ENCODE results near the gene PARVA. TPM values are rescaled to one million over a fixed set of nuclear protein-coding genes. Genes with fewer than 3 reads are reported as not detected.

Gene PARVA
- total RNA-seq, 2 donors from 2014 or later: 32.0 to 33.7 TPM

DNA sequence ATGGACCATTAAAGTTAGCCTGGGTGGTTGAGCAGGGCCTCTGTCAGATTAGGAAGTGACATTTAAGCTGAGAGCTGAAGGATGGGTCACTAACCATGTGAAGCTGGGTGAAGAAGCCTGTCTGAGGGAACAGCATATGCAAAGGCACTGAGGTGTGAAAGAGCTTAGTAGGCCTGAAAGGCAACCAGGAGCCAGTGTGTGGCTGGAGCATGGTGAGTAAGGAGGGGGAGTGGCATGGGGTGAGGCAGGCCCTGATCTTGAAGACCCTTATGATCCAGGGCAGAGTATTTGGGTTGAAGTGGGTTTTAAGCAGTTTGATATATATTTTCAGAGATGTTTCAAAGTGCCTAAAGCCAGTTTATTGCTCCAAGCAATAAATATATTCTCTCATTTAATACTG lies 48.8 kb downstream of the PARVA start:
- H3K27ac ChIP-seq: no peak overlapping the region
- intact Hi-C loops (cut with DNase I): no loop called here
- no peaks in the 10 kb centered on the region for H3K36me3 ChIP-seq (replicated peaks in 1 of 2; ENCODE audit: insufficient read depth in 1 of 2, low read depth in 2 of 2)
- no peak for ATAC-seq
- no peak for DNase-seq
- H3K4me1 ChIP-seq: peaks cover 26% of the 10 kb centered on the region
- TF ChIP-seq, protein P1, sequence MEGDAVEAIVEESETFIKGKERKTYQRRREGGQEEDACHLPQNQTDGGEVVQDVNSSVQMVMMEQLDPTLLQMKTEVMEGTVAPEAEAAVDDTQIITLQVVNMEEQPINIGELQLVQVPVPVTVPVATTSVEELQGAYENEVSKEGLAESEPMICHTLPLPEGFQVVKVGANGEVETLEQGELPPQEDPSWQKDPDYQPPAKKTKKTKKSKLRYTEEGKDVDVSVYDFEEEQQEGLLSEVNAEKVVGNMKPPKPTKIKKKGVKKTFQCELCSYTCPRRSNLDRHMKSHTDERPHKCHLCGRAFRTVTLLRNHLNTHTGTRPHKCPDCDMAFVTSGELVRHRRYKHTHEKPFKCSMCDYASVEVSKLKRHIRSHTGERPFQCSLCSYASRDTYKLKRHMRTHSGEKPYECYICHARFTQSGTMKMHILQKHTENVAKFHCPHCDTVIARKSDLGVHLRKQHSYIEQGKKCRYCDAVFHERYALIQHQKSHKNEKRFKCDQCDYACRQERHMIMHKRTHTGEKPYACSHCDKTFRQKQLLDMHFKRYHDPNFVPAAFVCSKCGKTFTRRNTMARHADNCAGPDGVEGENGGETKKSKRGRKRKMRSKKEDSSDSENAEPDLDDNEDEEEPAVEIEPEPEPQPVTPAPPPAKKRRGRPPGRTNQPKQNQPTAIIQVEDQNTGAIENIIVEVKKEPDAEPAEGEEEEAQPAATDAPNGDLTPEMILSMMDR (IDR thresholded peaks at IDR 0.05): no peak
- TF ChIP-seq POLR2A (IDR thresholded peaks at IDR 0.05): no peak
- no peaks in the 10 kb centered on the region for H3K27me3 ChIP-seq
- H3K4me3 ChIP-seq: no peak overlapping the region
- H3K9me3 ChIP-seq: no peaks in the 10 kb centered on the region

- 62 to 83% methylated on average over 3 of the region's 3 CpGs for WGBS, 2 donors
- H3K36me3 ChIP-seq (replicated peaks in 1 of 2; ENCODE audit: insufficient read depth in 1 of 2, low read depth in 2 of 2): no peaks in the 10 kb centered on the region
- peaks cover 41% of the 10 kb centered on the region for H3K4me1 ChIP-seq
- ATAC-seq (no peak), DNase-seq (no peak)
- no peak overlapping the region for H3K27ac ChIP-seq
- H3K9me3 ChIP-seq: no peaks in the 10 kb centered on the region
- TF ChIP-seq POLR2A (IDR thresholded peaks at IDR 0.05): no peak
- TF ChIP-seq, protein P1 (IDR thresholded peaks at IDR 0.05): no peak
- no peaks in the 10 kb centered on the region for H3K27me3 ChIP-seq
- intact Hi-C loops (cut with DNase I): no loop called here
- H3K4me3 ChIP-seq: no peak overlapping the region
Observed at GRCh38 chr11:12429155-12429554, 51.8 kb downstream of the PARVA start.

DNA sequence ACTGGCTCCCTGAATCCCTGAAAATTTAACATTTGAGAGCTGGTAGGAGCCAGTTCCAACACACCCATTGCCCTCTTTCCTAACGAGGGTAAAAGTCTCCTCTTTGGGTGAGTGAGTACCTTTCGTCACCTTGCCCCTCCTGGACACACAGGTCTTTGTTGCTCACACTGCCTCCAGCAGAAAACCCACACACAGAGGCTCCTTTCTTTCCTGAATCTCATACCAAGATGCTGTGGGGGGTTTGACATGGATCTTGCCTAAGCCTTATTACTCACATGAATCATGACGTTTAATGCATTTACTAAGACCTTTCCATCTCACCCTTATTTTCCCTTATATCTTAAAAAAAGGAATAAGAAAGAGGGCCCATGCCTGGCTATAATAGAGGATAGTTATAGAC lies 53.0 kb downstream of the PARVA start:
- Histone ChIP-seq H3K4me3 (no peak overlapping the region), H3K4me1 (peaks cover 53% of the 10 kb centered on the region), H3K36me3 (replicated peaks in 1 of 2; ENCODE audit: insufficient read depth in 1 of 2, low read depth in 2 of 2) (no peaks in the 10 kb centered on the region), H3K9me3 (no peaks in the 10 kb centered on the region), H3K27me3 (no peaks in the 10 kb centered on the region), H3K27ac (peak overlapping the region; percentile 35 to 60 (median 39))
- intact Hi-C loops (cut with DNase I): no loop called here
- no peak for TF ChIP-seq POLR2A (IDR thresholded peaks at IDR 0.05)
- TF ChIP-seq, protein P1 (IDR thresholded peaks at IDR 0.05): no peak
- no peak for ATAC-seq
- no peak for DNase-seq
- WGBS, 2 donors: 71 to 73% methylated on average over 3 of the region's 3 CpGs

GRCh38 chr11:12430954-12431595 lies 53.7 kb downstream of the PARVA start:
- Histone ChIP-seq H3K27ac (peak overlapping the region; percentile 35 to 60 (median 39)), H3K4me1 (peaks cover 55% of the 10 kb centered on the region)
- TF ChIP-seq, protein P1 (IDR thresholded peaks at IDR 0.05): no peak
- no peak for TF ChIP-seq POLR2A (IDR thresholded peaks at IDR 0.05)

GRCh38 chr11:12432507-12432906 lies 55.1 kb downstream of the PARVA start:
- DNase-seq (no peak), ATAC-seq (no peak)
- Histone ChIP-seq H3K4me1 (peaks cover 52% of the 10 kb centered on the region), H3K27ac (no peak overlapping the region), H3K4me3 (no peak overlapping the region), H3K36me3 (replicated peaks in 1 of 2; ENCODE audit: insufficient read depth in 1 of 2, low read depth in 2 of 2) (no peaks in the 10 kb centered on the region), H3K27me3 (no peaks in the 10 kb centered on the region), H3K9me3 (no peaks in the 10 kb centered on the region)
- intact Hi-C loops (cut with DNase I): no loop called here
- TF ChIP-seq, protein P1 (IDR thresholded peaks at IDR 0.05): no peak
- TF ChIP-seq POLR2A (IDR thresholded peaks at IDR 0.05): no peak
- WGBS, 2 donors: 85 to 87% methylated on average over 6 of the region's 6 CpGs

More at GRCh38 chr11:12430954-12431595, 53.7 kb downstream of the PARVA start:
- intact Hi-C loops (cut with DNase I): no loop called here
- ATAC-seq (peak; percentile 89), DNase-seq (peak; percentile 68 to 89 (median 81))
- Histone ChIP-seq H3K27me3 (no peaks in the 10 kb centered on the region), H3K4me3 (no peak overlapping the region), H3K9me3 (no peaks in the 10 kb centered on the region), H3K36me3 (replicated peaks in 1 of 2; ENCODE audit: insufficient read depth in 1 of 2, low read depth in 2 of 2) (no peaks in the 10 kb centered on the region)
- 37 to 39% methylated on average over 5 of the region's 5 CpGs for WGBS, 2 donors

Measured in body of pancreas (tissue), 4 donors.